Gastrocnemius medialis (tissue), 4 donors: Measurements from ENCODE around the gene FBXL17.

Experiments used
- POLR2A ChIP-seq, 2 donors: fragments of 450-650 bp; IDR thresholded peaks; one replicate each; pipeline ENCODE4 v1.6.1; 2017; ENCODE audit warnings: antibody characterized with exemption in 2 of 2, mild to moderate bottlenecking in 2 of 2, moderate library complexity in 2 of 2
- TF ChIP-seq, protein P1 (sequence below), 5 experiments: fragments of 450-650 bp in 3 of 5; fragments of 200-600 bp in 2 of 5; sonication (generic) in 2 of 5; IDR thresholded peaks in 4 of 5; conservative IDR thresholded peaks in 1 of 5; 1 replicate in 4 of 5; 2 replicates in 1 of 5; pipeline ENCODE4 v1.5.1; 2016 to 2019; ENCODE audit warnings: antibody characterized with exemption in 5 of 5, mild to moderate bottlenecking in 3 of 5, moderate library complexity in 3 of 5

DNA sequence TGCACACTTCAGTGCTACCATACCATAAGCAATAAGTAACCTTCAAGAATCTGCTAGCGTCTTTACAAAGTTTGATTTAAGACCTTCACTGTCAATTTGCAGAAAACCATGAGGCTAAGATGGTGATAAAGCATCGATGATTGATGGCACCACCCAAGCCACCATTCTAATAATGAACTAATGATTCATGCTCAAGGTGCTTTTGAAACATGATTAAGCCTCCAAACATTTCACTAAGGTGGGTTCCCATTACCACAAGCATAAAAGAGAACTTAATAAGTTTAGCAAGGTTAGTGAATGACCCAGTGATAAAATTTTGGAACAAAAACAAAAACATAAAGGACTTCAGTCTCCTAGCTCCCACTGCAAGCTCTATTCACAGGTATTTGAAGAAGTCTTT lies 214.7 kb downstream of the FBXL17 start:
- TF ChIP-seq, protein P1, sequence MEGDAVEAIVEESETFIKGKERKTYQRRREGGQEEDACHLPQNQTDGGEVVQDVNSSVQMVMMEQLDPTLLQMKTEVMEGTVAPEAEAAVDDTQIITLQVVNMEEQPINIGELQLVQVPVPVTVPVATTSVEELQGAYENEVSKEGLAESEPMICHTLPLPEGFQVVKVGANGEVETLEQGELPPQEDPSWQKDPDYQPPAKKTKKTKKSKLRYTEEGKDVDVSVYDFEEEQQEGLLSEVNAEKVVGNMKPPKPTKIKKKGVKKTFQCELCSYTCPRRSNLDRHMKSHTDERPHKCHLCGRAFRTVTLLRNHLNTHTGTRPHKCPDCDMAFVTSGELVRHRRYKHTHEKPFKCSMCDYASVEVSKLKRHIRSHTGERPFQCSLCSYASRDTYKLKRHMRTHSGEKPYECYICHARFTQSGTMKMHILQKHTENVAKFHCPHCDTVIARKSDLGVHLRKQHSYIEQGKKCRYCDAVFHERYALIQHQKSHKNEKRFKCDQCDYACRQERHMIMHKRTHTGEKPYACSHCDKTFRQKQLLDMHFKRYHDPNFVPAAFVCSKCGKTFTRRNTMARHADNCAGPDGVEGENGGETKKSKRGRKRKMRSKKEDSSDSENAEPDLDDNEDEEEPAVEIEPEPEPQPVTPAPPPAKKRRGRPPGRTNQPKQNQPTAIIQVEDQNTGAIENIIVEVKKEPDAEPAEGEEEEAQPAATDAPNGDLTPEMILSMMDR (IDR thresholded peaks at IDR 0.05 in 4 of 5, conservative IDR thresholded peaks at IDR 0.05 in 1 of 5): no peak
- TF ChIP-seq POLR2A (IDR thresholded peaks at IDR 0.05): no peak
